HepG2 (cell line): Measurements from ENCODE around the gene HPD. TPM values are rescaled to one million over a fixed set of nuclear protein-coding genes. Genes with fewer than 3 reads are reported as not detected.
A peak's percentile ranks its signal among the peaks of the same experiment; 100 is the strongest.

Source experiments
- FLYWCH1 ChIP-seq: sonication (generic); formaldehyde crosslinking; IDR thresholded peaks from 2 replicates; pipeline ENCODE4 v1.8.1; 2023; ENCODE audit warnings: mild to moderate bottlenecking, missing genetic modification reagents
- HMGXB4 ChIP-seq, 2 experiments: sonication (generic) in 1 of 2; formaldehyde crosslinking in 1 of 2; IDR thresholded peaks; 2 replicates each; pipeline versions ENCODE4 v1.4.0 to v1.6.1; 2018 to 2020; ENCODE audit warnings: missing genetic modification reagents in 2 of 2, borderline replicate concordance in 1 of 2, low read depth in 1 of 2, mild to moderate bottlenecking in 1 of 2, missing biosample characterization in 1 of 2
- KMT2B ChIP-seq: IDR thresholded peaks from 2 replicates; pipeline ENCODE4 v1.6.1; 2016; ENCODE audit warnings: missing genetic modification reagents, missing compliant biosample characterization
- LBX2 ChIP-seq: sonication (generic); formaldehyde crosslinking; IDR thresholded peaks from 2 replicates; pipeline ENCODE4 v1.5.0; 2020; ENCODE audit warnings: missing genetic modification reagents, mild to moderate bottlenecking, borderline replicate concordance
- POLR2AphosphoS2 ChIP-seq: IDR thresholded peaks from 2 replicates; pipeline ENCODE4 v1.6.1; 2011; ENCODE audit warnings: low read depth, low read length, improper control_type of control experiment
- SOX5 ChIP-seq: IDR thresholded peaks from 2 replicates; pipeline ENCODE4 v1.6.1; 2016; ENCODE audit warnings: borderline replicate concordance
- SYNCRIP ChIP-seq: fragments of 200-400 bp; formaldehyde crosslinking; IDR thresholded peaks from 2 replicates; pipeline ENCODE4 v1.6.1; 2018; ENCODE audit warnings: mild to moderate bottlenecking, low read depth, low read length; ENCODE audit not compliant: insufficient read depth
- TCF7 ChIP-seq: sonication (generic); IDR thresholded peaks from 2 replicates; pipeline ENCODE4 v1.6.1; 2016; ENCODE audit warnings: antibody characterized with exemption, low read depth
- TEAD3 ChIP-seq: optimal IDR thresholded peaks from 2 replicates; pipeline ENCODE3; 2016; ENCODE audit warnings: borderline replicate concordance
- ZBTB38 ChIP-seq: sonication (generic); formaldehyde crosslinking; IDR thresholded peaks from 2 replicates; pipeline ENCODE4 v1.5.1; 2020; ENCODE audit warnings: mild to moderate bottlenecking, missing genetic modification reagents
- ZNF136 ChIP-seq: sonication (generic); formaldehyde crosslinking; IDR thresholded peaks from 2 replicates; pipeline ENCODE4 v1.8.1; 2022; ENCODE audit warnings: low read depth, mild to moderate bottlenecking, moderate library complexity, missing genetic modification reagents
- ZNF263 ChIP-seq: sonication (generic); formaldehyde crosslinking; IDR thresholded peaks from 2 replicates; pipeline ENCODE4 v1.4.0; 2020; ENCODE audit warnings: missing genetic modification reagents
- ZNF317 ChIP-seq: sonication (generic); formaldehyde crosslinking; IDR thresholded peaks from 2 replicates; pipeline ENCODE4 v1.5.0; 2020; ENCODE audit warnings: mild to moderate bottlenecking, missing genetic modification reagents
- ZNF382 ChIP-seq: sonication (generic); formaldehyde crosslinking; IDR thresholded peaks from 2 replicates; pipeline ENCODE4 v1.5.0; 2020; ENCODE audit warnings: missing genetic modification reagents, mild to moderate bottlenecking, borderline replicate concordance
- ZNF468 ChIP-seq: sonication (generic); formaldehyde crosslinking; IDR thresholded peaks from 2 replicates; pipeline ENCODE4 v1.8.0; 2022; ENCODE audit warnings: mild to moderate bottlenecking, moderate library complexity, missing genetic modification reagents
- ZNF501 ChIP-seq: sonication (generic); formaldehyde crosslinking; IDR thresholded peaks from 2 replicates; pipeline ENCODE4 v1.5.1; 2020; ENCODE audit warnings: mild to moderate bottlenecking, moderate library complexity, missing genetic modification reagents
- ZNF543 ChIP-seq: sonication (generic); formaldehyde crosslinking; IDR thresholded peaks from 2 replicates; pipeline ENCODE4 v1.4.0; 2020; ENCODE audit warnings: mild to moderate bottlenecking, missing genetic modification reagents
- ZNF546 ChIP-seq: sonication (generic); formaldehyde crosslinking; conservative IDR thresholded peaks from 2 replicates; pipeline ENCODE4 v1.8.1; 2023; ENCODE audit warnings: mild to moderate bottlenecking, missing genetic modification reagents
- ZNF720 ChIP-seq: sonication (generic); formaldehyde crosslinking; IDR thresholded peaks from 2 replicates; pipeline ENCODE4 v1.4.0; 2020; ENCODE audit warnings: missing genetic modification reagents
- ZNF773 ChIP-seq: sonication (generic); formaldehyde crosslinking; IDR thresholded peaks from 2 replicates; pipeline ENCODE4 v1.4.0; 2020; ENCODE audit warnings: missing genetic modification reagents, borderline replicate concordance
- ZNF891 ChIP-seq: sonication (generic); formaldehyde crosslinking; IDR thresholded peaks from 2 replicates; pipeline ENCODE4 v1.5.0; 2020; ENCODE audit warnings: mild to moderate bottlenecking, missing genetic modification reagents
- polyA plus RNA-seq, 8 experiments: library from polyadenylated mRNA; depleted of rRNA in 3 of 8; stranded (reverse) in 7 of 8; unstranded in 1 of 8; fragments of >200 nt; fragmentation: Illumina TruSeq in 4 of 8; extraction: Trizol in 4 of 8; gene quantifications; 2 replicates each; pipeline versions ENCODE4 v1.2.1 to v1.2.3, GENCODE V29; 2011 to 2016; ENCODE audit warnings: low read depth in 4 of 8, missing spikeins in 1 of 8, mixed read lengths in 1 of 8; ENCODE audit not compliant: insufficient read depth in 1 of 8
- total RNA-seq, 5 experiments: library from RNA; depleted of rRNA; stranded (reverse); fragments of >200 nt; fragmentation: Illumina TruSeq; extraction: Trizol; gene quantifications; 2 replicates each; pipeline ENCODE4 v1.2.3, GENCODE V29; 2016; ENCODE audit warnings: low read depth in 1 of 5
- TF ChIP-seq, protein P1 (sequence below): IDR thresholded peaks from 2 replicates; pipeline ENCODE4 v1.6.1; 2012; ENCODE audit warnings: low read depth, low read length, improper control_type of control experiment
- TF ChIP-seq, protein P2 (sequence below): sonication (generic); formaldehyde crosslinking; IDR thresholded peaks from 2 replicates; pipeline ENCODE4 v1.4.0; 2020; ENCODE audit warnings: missing genetic modification reagents

HPD gene
- total and polyA plus RNA-seq, 2 of the 13 experiments (the other 11 are each of a cell fraction or from before 2014, with no cell fraction given), result 120 to 195 TPM

- TF ChIP-seq, protein P1, sequence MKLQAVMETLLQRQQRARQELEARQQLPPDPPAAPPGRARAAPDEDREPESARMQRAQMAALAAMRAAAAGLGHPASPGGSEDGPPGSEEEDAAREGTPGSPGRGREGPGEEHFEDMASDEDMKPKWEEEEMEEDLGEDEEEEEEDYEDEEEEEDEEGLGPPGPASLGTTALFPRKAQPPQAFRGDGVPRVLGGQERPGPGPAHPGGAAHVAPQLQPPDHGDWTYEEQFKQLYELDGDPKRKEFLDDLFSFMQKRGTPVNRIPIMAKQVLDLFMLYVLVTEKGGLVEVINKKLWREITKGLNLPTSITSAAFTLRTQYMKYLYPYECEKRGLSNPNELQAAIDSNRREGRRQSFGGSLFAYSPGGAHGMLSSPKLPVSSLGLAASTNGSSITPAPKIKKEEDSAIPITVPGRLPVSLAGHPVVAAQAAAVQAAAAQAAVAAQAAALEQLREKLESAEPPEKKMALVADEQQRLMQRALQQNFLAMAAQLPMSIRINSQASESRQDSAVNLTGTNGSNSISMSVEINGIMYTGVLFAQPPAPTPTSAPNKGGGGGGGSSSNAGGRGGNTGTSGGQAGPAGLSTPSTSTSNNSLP, result peak; percentile 82; the same call in 1 of the 2 replicates
- TF ChIP-seq TEAD3 (CRISPR knock-in tag), result peak; percentile 46
- TF ChIP-seq ZNF501 (CRISPR knock-in tag), result peak; percentile 56; the same call in 1 of the 2 replicates
- TF ChIP-seq ZNF382, result no peak
- peak; percentile 39; the same call in 1 of the 2 replicates for TF ChIP-seq SOX5
- 0 out of 2 replicates have a peak, but pooled peaks have one; percentile 45 for TF ChIP-seq ZNF317
- TF ChIP-seq ZNF263 (CRISPR knock-in tag), result no peak; the same call in 1 of the 2 replicates
- TF ChIP-seq SYNCRIP, result no peak
- 0 out of 2 replicates have a peak, but pooled peaks have one; percentile 25 for TF ChIP-seq KMT2B (CRISPR knock-in tag)
- TF ChIP-seq ZNF468 (CRISPR knock-in tag), result no peak
- TF ChIP-seq ZNF543 (CRISPR knock-in tag), result no peak
- TF ChIP-seq, protein P2, sequence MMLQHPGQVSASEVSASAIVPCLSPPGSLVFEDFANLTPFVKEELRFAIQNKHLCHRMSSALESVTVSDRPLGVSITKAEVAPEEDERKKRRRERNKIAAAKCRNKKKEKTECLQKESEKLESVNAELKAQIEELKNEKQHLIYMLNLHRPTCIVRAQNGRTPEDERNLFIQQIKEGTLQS (CRISPR knock-in tag), result 0 out of 2 replicates have a peak, but pooled peaks have one; percentile 10
- TF ChIP-seq TCF7, result no peak
- peak; percentile 18; the same call in 1 of the 2 replicates for TF ChIP-seq ZNF891 (CRISPR knock-in tag)
- TF ChIP-seq ZNF773 (CRISPR knock-in tag), result no peak
- TF ChIP-seq ZBTB38 (CRISPR knock-in tag), result no peak
- TF ChIP-seq ZNF546 (CRISPR knock-in tag), result peak; percentile 72; the same call in 1 of the 2 replicates
- no peak for TF ChIP-seq LBX2
- peak; percentile 46; a peak in 1 of 4 replicates for TF ChIP-seq HMGXB4 (CRISPR knock-in tag; IDR thresholded peaks at IDR 0.05; ENCODE audit: borderline replicate concordance in 1 of 2, low read depth in 1 of 2)
- TF ChIP-seq ZNF136 (CRISPR knock-in tag), result peak; percentile 46; the same call in 1 of the 2 replicates
- TF ChIP-seq FLYWCH1 (CRISPR knock-in tag), result no peak
- no peak for TF ChIP-seq ZNF720 (CRISPR knock-in tag)
- TF ChIP-seq POLR2AphosphoS2, result peak; percentile 92
These were observed 55.6 kb downstream of the HPD start (continued) for GRCh38 chr12:121802843-121803698.
